WTC11 (cell line): Measurements from ENCODE around the gene BCO2. TPM values are rescaled to one million over a fixed set of nuclear protein-coding genes. Genes with fewer than 3 reads are reported as not detected.

Experiments
- ATAC-seq: fragments of 200-7000 bp; cut with Tn5 transposase; 2 replicates; pipeline ENCODE4 v1.10.0; 2021; ENCODE audit warnings: mild to moderate bottlenecking, moderate library complexity
- CTCF ChIA-PET: fragments of 300-600 bp; sonication (Branson Sonifier 250); formaldehyde crosslinking; loops from one replicate; lab custom pipeline; 2021; ENCODE audit warnings: antibody characterized with exemption; lab: Charles Lee
- POLR2A ChIA-PET: fragments of 350-600 bp; sonication (Branson Sonifier 250); formaldehyde crosslinking; loops from one replicate; lab custom pipeline; 2021; ENCODE audit warnings: antibody characterized with exemption; lab: Charles Lee
- DNase-seq: peaks from one replicate; pipeline ENCODE4 v3.0.0; 2021; ENCODE audit warnings: low spot score
- H3K27ac Mint-ChIP-seq: 2 replicates; pipeline ENCODE4 v1.8.0; 2021; ENCODE audit warnings: mixed read lengths
- H3K27me3 Mint-ChIP-seq: 2 replicates; pipeline ENCODE4 v1.8.0; 2021; ENCODE audit warnings: low read depth, mild to moderate bottlenecking, moderate library complexity, mixed read lengths
- H3K36me3 Mint-ChIP-seq: 2 replicates; pipeline ENCODE4 v1.8.0; 2021; ENCODE audit warnings: mixed read lengths
- H3K4me1 Mint-ChIP-seq: 2 replicates; pipeline ENCODE4 v1.8.0; 2022; ENCODE audit warnings: mixed read lengths
- H3K4me3 Mint-ChIP-seq: 2 replicates; pipeline ENCODE4 v1.8.0; 2021; ENCODE audit warnings: mild to moderate bottlenecking, moderate library complexity, mixed read lengths
- H3K9me3 Mint-ChIP-seq: 2 replicates; pipeline ENCODE4 v1.8.0; 2021; ENCODE audit warnings: mixed read lengths
- CDX4 ChIP-seq: fragments of 250-450 bp; sonication (Bioruptor Pico); IDR thresholded peaks from 2 replicates; pipeline ENCODE4 v1.9.0; 2021; ENCODE audit warnings: moderate library complexity, mild to moderate bottlenecking, inconsistent platforms, borderline replicate concordance
- CTCF ChIP-seq: fragments of 200-600 bp; IDR thresholded peaks from 2 replicates; pipeline ENCODE4 v1.8.0; 2022; ENCODE audit warnings: antibody characterized with exemption
- E2F1 ChIP-seq: sonication (generic); formaldehyde crosslinking; IDR thresholded peaks from 2 replicates; pipeline ENCODE4 v1.8.0; 2022; ENCODE audit warnings: mild to moderate bottlenecking, missing genetic modification reagents
- E2F4 ChIP-seq: sonication (generic); formaldehyde crosslinking; IDR thresholded peaks from 2 replicates; pipeline ENCODE4 v1.8.1; 2022; ENCODE audit warnings: low read depth, mild to moderate bottlenecking, moderate library complexity, missing genetic modification reagents, borderline replicate concordance
- ELF4 ChIP-seq: sonication (generic); formaldehyde crosslinking; IDR thresholded peaks from 2 replicates; pipeline ENCODE4 v1.8.1; 2022; ENCODE audit warnings: low read depth, mild to moderate bottlenecking, moderate library complexity, missing genetic modification reagents
- ETV6 ChIP-seq: sonication (generic); formaldehyde crosslinking; IDR thresholded peaks from 2 replicates; pipeline ENCODE4 v1.8.1; 2022; ENCODE audit warnings: mild to moderate bottlenecking, missing genetic modification reagents
- FOXK1 ChIP-seq: sonication (generic); formaldehyde crosslinking; IDR thresholded peaks from 2 replicates; pipeline ENCODE4 v1.8.0; 2022; ENCODE audit warnings: mild to moderate bottlenecking, moderate library complexity, missing genetic modification reagents
- GABPB1 ChIP-seq: sonication (generic); formaldehyde crosslinking; IDR thresholded peaks from 2 replicates; pipeline ENCODE4 v1.8.1; 2023; ENCODE audit warnings: mild to moderate bottlenecking, missing genetic modification reagents
- HMGA2 ChIP-seq: fragments of 250-450 bp; sonication (Bioruptor Pico); IDR thresholded peaks from 2 replicates; pipeline ENCODE4 v1.4.0; 2021; ENCODE audit warnings: mild to moderate bottlenecking, moderate library complexity
- IRF1 ChIP-seq: sonication (generic); formaldehyde crosslinking; IDR thresholded peaks from 2 replicates; pipeline ENCODE4 v1.8.0; 2023; ENCODE audit warnings: missing genetic modification reagents
- IRF2 ChIP-seq: sonication (generic); formaldehyde crosslinking; IDR thresholded peaks from 2 replicates; pipeline ENCODE4 v1.8.0; 2022; ENCODE audit warnings: low read depth, missing genetic modification reagents, borderline replicate concordance
- KAT7 ChIP-seq: sonication (generic); formaldehyde crosslinking; IDR thresholded peaks from 2 replicates; pipeline ENCODE4 v1.8.1; 2023; ENCODE audit warnings: missing genetic modification reagents, mild to moderate bottlenecking, borderline replicate concordance
- MAX ChIP-seq: sonication (generic); formaldehyde crosslinking; IDR thresholded peaks from 2 replicates; pipeline ENCODE4 v1.8.0; 2022; ENCODE audit warnings: mild to moderate bottlenecking, missing genetic modification reagents
- NR1H2 ChIP-seq: sonication (generic); formaldehyde crosslinking; IDR thresholded peaks from 2 replicates; pipeline ENCODE4 v1.9.0; 2021; ENCODE audit warnings: mild to moderate bottlenecking, moderate library complexity, missing genetic modification reagents
- NR2C2 ChIP-seq: sonication (generic); formaldehyde crosslinking; IDR thresholded peaks from 2 replicates; pipeline ENCODE4 v1.8.0; 2022; ENCODE audit warnings: mild to moderate bottlenecking, missing genetic modification reagents
- PREB ChIP-seq: sonication (generic); formaldehyde crosslinking; IDR thresholded peaks from 2 replicates; pipeline ENCODE4 v1.8.1; 2022; ENCODE audit warnings: mild to moderate bottlenecking, missing genetic modification reagents, moderate library complexity, borderline replicate concordance
- RORB ChIP-seq: fragments of 250-450 bp; sonication (Bioruptor Pico); IDR thresholded peaks from 2 replicates; pipeline ENCODE4 v1.9.0; 2021; ENCODE audit warnings: mild to moderate bottlenecking
- TCF7 ChIP-seq: sonication (generic); formaldehyde crosslinking; IDR thresholded peaks from 2 replicates; pipeline ENCODE4 v1.8.0; 2022; ENCODE audit warnings: mild to moderate bottlenecking, low read depth, missing genetic modification reagents, moderate library complexity
- ZNF138 ChIP-seq: sonication (generic); formaldehyde crosslinking; conservative IDR thresholded peaks from 2 replicates; pipeline ENCODE4 v1.8.1; 2022; ENCODE audit warnings: mild to moderate bottlenecking, moderate library complexity, missing genetic modification reagents
- ZNF219 ChIP-seq: sonication (generic); formaldehyde crosslinking; IDR thresholded peaks from 2 replicates; pipeline ENCODE4 v1.8.0; 2023; ENCODE audit warnings: missing genetic modification reagents, mild to moderate bottlenecking, borderline replicate concordance
- ZNF263 ChIP-seq: sonication (generic); formaldehyde crosslinking; IDR thresholded peaks from 2 replicates; pipeline ENCODE4 v1.8.1; 2022; ENCODE audit warnings: low read depth, mild to moderate bottlenecking, moderate library complexity, missing genetic modification reagents
- ZNF281 ChIP-seq: sonication (generic); formaldehyde crosslinking; IDR thresholded peaks from 2 replicates; pipeline ENCODE4 v1.8.0; 2023; ENCODE audit warnings: mild to moderate bottlenecking, missing genetic modification reagents
- ZNF512 ChIP-seq: sonication (generic); formaldehyde crosslinking; IDR thresholded peaks from 2 replicates; pipeline ENCODE4 v1.8.1; 2022; ENCODE audit warnings: missing genetic modification reagents, borderline replicate concordance
- total RNA-seq: library from RNA; stranded (reverse); gene quantifications from 3 replicates; pipeline ENCODE4 v1.2.3, GENCODE V29; 2021

BCO2 gene
- total RNA-seq, 1 experiment from 2014 or later = 1.0 TPM

GRCh38 chr11:112173152-112173551, 2.2 kb upstream of the BCO2 start:
- ATAC-seq = no peak
- H3K4me3 Mint-ChIP-seq = no peak overlapping the region

GRCh38 chr11:112175599-112175952, 264 bp downstream of the BCO2 start:
- H3K27ac Mint-ChIP-seq = no peak overlapping the region

More at GRCh38 chr11:112173152-112173551, 2.2 kb upstream of the BCO2 start:
- H3K4me1 Mint-ChIP-seq = no peaks in the 10 kb centered on the region
- no peaks in the 10 kb centered on the region; the same call in 1 of the 2 replicates for H3K27me3 Mint-ChIP-seq
- H3K36me3 Mint-ChIP-seq = no peaks in the 10 kb centered on the region
- no peak for DNase-seq
- ChIA-PET POLR2A (no interaction called here), CTCF (interaction anchor here (1.2 kb wide), 2 partner anchors 9 to 59 kb away, joined by 3 to 5 read pairs; partner anchors contain the start of gene IL18)
- H3K9me3 Mint-ChIP-seq = no peaks in the 10 kb centered on the region
- H3K27ac Mint-ChIP-seq = no peak overlapping the region
- TF ChIP-seq CTCF (no peak), RORB (CRISPR knock-in tag) (no peak), PREB (CRISPR knock-in tag) (no peak), NR1H2 (CRISPR knock-in tag) (no peak), E2F1 (no peak)

GRCh38 chr11:112176077-112176476, 765 bp downstream of the BCO2 start:
- POLR2A ChIA-PET = no interaction called here
- ATAC-seq (no peak), DNase-seq (no peak)
- H3K27ac Mint-ChIP-seq = no peak overlapping the region
- peaks cover 3% of the 10 kb centered on the region for H3K9me3 Mint-ChIP-seq
- CTCF ChIA-PET = interaction anchor here (1.3 kb wide), 1 partner anchor 62 kb away, joined by 11 read pairs; no protein-coding TSS in a partner anchor
- H3K4me1 Mint-ChIP-seq = no peaks in the 10 kb centered on the region
- no peaks in the 10 kb centered on the region for H3K27me3 Mint-ChIP-seq
- H3K4me3 Mint-ChIP-seq = no peak overlapping the region
- no peaks in the 10 kb centered on the region for H3K36me3 Mint-ChIP-seq
- TF ChIP-seq TCF7 (CRISPR knock-in tag) = no peak
- TF ChIP-seq ZNF281 (CRISPR knock-in tag) = no peak
- TF ChIP-seq ZNF219 = no peak
- no peak for TF ChIP-seq ZNF263 (CRISPR knock-in tag)
- no peak for TF ChIP-seq KAT7 (CRISPR knock-in tag)
- no peak for TF ChIP-seq ZNF512 (CRISPR knock-in tag)
- TF ChIP-seq MAX (CRISPR knock-in tag) = no peak
- TF ChIP-seq IRF1 (CRISPR knock-in tag) = no peak
- TF ChIP-seq IRF2 (CRISPR knock-in tag) = no peak

More at GRCh38 chr11:112175599-112175952, 264 bp downstream of the BCO2 start:
- Mint-ChIP-seq H3K9me3 (no peaks in the 10 kb centered on the region), H3K27me3 (no peaks in the 10 kb centered on the region), H3K4me1 (no peaks in the 10 kb centered on the region), H3K4me3 (peak overlapping the region; percentile 58), H3K36me3 (no peaks in the 10 kb centered on the region)
- ChIA-PET POLR2A (no interaction called here), CTCF (interaction anchor here (0.7 to 1.3 kb wide), 14 partner anchors 9 to 249 kb away, joined by 3 to 12 read pairs (median 4); partner anchors contain the start of genes IL18, SDHD, TEX12 and TIMM8B)
- no peak for DNase-seq
- TF ChIP-seq ELF4 (CRISPR knock-in tag) = no peak
- TF ChIP-seq HMGA2 (CRISPR knock-in tag) = no peak
- TF ChIP-seq ZNF138 = no peak
- TF ChIP-seq ETV6 = no peak
- TF ChIP-seq FOXK1 = no peak
- TF ChIP-seq NR2C2 = no peak
- TF ChIP-seq E2F4 = no peak
- no peak for TF ChIP-seq CDX4 (CRISPR knock-in tag)
- TF ChIP-seq GABPB1 = no peak
- ATAC-seq = no peak; the same call in 1 of the 2 replicates
